ENCODE measurements around the gene SENP3. TPM values are rescaled to one million over a fixed set of nuclear protein-coding genes. Genes with fewer than 3 reads are reported as not detected.
"Not testable (repeated sequence)": the region's sequence is repeated elsewhere in the genome, so short reads cannot be mapped to it uniquely, and the experiment has no call there.

SENP3 gene
- total RNA-seq, 1 donor from 2014 or later = 87.0 TPM

- no peak for DNase-seq
- Histone ChIP-seq H3K4me3 (no peak overlapping the region), H3K9me3 (no peaks in the 10 kb centered on the region), H3K27me3 (ENCODE audit: low read depth) (no peaks in the 10 kb centered on the region), H3K4me1 (peaks cover 14% of the 10 kb centered on the region), H3K27ac (no peak overlapping the region), H3K36me3 (peaks cover 88% of the 10 kb centered on the region)
- intact Hi-C loops (cut with DNase I) = no loop called here
- no peak for TF ChIP-seq CTCF (IDR thresholded peaks at IDR 0.05)
- ATAC-seq = no peak
These were observed 31.6 kb downstream of the SENP3 start for GRCh38 chr17:7593296-7593695.

GRCh38 chr17:7597561-7597960 is 35.8 kb downstream of the SENP3 start:
- H3K36me3 ChIP-seq = peaks cover 98% of the 10 kb centered on the region
- H3K4me1 ChIP-seq; H3K27ac ChIP-seq; H3K4me3 ChIP-seq; H3K27me3 ChIP-seq (ENCODE audit: low read depth); H3K9me3 ChIP-seq; ATAC-seq; intact Hi-C loops (cut with DNase I): not testable (repeated sequence)
- peak; percentile 6 for DNase-seq

- ATAC-seq (no peak), DNase-seq (peak; percentile 3)
- intact Hi-C loops (cut with DNase I) = no loop called here
- peaks cover 61% of the 10 kb centered on the region for H3K36me3 ChIP-seq
- H3K9me3 ChIP-seq = no peaks in the 10 kb centered on the region
- no peak overlapping the region for H3K4me3 ChIP-seq
- peaks cover under 1% of the 10 kb centered on the region for H3K4me1 ChIP-seq
- H3K27me3 ChIP-seq (ENCODE audit: low read depth) = no peaks in the 10 kb centered on the region
- no peak for TF ChIP-seq CTCF (IDR thresholded peaks at IDR 0.05)
- H3K27ac ChIP-seq = no peak overlapping the region
These were observed 44.6 kb downstream of the SENP3 start for GRCh38 chr17:7606280-7606679.

GRCh38 chr17:7610641-7611040 is 48.9 kb downstream of the SENP3 start:
- H3K36me3 ChIP-seq = peaks cover 19% of the 10 kb centered on the region
- peaks cover 33% of the 10 kb centered on the region for H3K4me1 ChIP-seq
- ATAC-seq (no peak), DNase-seq (peak; percentile 28)
- H3K4me3 ChIP-seq = no peak overlapping the region
- no peak overlapping the region for H3K27ac ChIP-seq
- intact Hi-C loops (cut with DNase I) = no loop called here
- no peaks in the 10 kb centered on the region for H3K9me3 ChIP-seq
- TF ChIP-seq CTCF (IDR thresholded peaks at IDR 0.05) = no peak
- H3K27me3 ChIP-seq (ENCODE audit: low read depth) = no peaks in the 10 kb centered on the region

- no peak for TF ChIP-seq CTCF (IDR thresholded peaks at IDR 0.05)
- H3K27me3 ChIP-seq (ENCODE audit: low read depth) = no peaks in the 10 kb centered on the region
- DNase-seq = no peak
- intact Hi-C loops (cut with DNase I) = no loop called here
- H3K9me3 ChIP-seq = no peaks in the 10 kb centered on the region
- peaks cover 15% of the 10 kb centered on the region for H3K36me3 ChIP-seq
- no peak overlapping the region for H3K27ac ChIP-seq
- no peak overlapping the region for H3K4me3 ChIP-seq
- no peak for ATAC-seq
- peaks cover 33% of the 10 kb centered on the region for H3K4me1 ChIP-seq
These were observed 50.0 kb downstream of the SENP3 start for GRCh38 chr17:7611635-7612293.

GRCh38 chr17:7612294-7612640 is 50.5 kb downstream of the SENP3 start:
- H3K27me3 ChIP-seq (ENCODE audit: low read depth) = no peaks in the 10 kb centered on the region
- peaks cover 15% of the 10 kb centered on the region for H3K36me3 ChIP-seq
- intact Hi-C loops (cut with DNase I) = no loop called here
- DNase-seq (no peak), ATAC-seq (no peak)
- H3K4me3 ChIP-seq = no peak overlapping the region
- H3K9me3 ChIP-seq = no peaks in the 10 kb centered on the region
- no peak for TF ChIP-seq CTCF (IDR thresholded peaks at IDR 0.05)
- H3K4me1 ChIP-seq = peaks cover 33% of the 10 kb centered on the region
- H3K27ac ChIP-seq = no peak overlapping the region

Measured in lower lobe of right lung (tissue), 2 donors.